ENCODE measurements around the gene BROX.
"Not testable (repeated sequence)": the region's sequence is repeated elsewhere in the genome, so short reads cannot be mapped to it uniquely, and the experiment has no call there.

Gene BROX, protein sequence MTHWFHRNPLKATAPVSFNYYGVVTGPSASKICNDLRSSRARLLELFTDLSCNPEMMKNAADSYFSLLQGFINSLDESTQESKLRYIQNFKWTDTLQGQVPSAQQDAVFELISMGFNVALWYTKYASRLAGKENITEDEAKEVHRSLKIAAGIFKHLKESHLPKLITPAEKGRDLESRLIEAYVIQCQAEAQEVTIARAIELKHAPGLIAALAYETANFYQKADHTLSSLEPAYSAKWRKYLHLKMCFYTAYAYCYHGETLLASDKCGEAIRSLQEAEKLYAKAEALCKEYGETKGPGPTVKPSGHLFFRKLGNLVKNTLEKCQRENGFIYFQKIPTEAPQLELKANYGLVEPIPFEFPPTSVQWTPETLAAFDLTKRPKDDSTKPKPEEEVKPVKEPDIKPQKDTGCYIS

DNA sequence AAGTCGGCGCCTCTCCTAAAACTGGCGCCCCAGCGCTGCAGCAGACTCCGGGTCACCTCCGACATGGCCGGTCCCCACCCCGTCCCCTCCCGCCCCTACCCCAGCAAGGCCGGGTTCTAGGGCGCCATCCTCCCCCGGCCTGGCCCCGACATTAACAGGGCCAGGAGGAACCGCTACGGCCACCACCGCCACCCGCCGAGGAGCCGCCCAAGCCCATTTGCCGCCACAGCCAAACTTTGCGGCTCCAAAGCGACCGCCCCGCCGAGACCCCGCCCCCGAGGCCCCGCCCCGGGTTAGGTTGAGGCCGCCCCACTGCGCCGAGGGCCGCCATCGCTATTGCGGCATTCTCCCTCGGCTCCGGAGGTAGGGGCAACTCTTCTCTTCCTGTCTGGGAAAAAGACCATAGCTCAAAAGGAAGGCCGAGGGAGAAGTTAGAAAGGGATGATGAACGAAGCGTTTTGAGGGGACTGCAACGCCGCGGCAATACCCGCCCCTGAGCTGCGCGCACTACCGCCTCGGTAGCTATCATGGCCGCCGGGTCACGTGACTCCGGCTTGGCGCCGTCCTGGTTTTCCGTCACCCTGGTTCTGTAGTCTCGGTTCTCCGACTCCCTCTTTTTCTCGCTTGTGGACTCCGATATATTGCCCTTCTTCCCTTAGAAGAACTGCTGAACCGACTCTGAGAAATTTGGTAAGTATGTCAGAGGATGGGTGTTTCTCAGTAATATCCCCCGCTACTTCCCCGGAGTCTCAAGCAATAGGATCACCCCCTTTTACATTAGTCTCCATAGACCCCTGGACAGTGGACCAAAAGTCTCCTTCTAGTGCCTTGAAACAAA lies at the start of gene BROX, which contains the start of gene AIDA:
BROX (plus strand) TSS at position 312 of the 838 bp plus-strand sequence. CDS start 3,136 bp downstream, outside the sequence.
AIDA (minus strand) TSS at position 239 of the 838 bp plus-strand sequence; CDS start at position 65, 174 bp downstream.
- TF ChIP-seq, protein P1, sequence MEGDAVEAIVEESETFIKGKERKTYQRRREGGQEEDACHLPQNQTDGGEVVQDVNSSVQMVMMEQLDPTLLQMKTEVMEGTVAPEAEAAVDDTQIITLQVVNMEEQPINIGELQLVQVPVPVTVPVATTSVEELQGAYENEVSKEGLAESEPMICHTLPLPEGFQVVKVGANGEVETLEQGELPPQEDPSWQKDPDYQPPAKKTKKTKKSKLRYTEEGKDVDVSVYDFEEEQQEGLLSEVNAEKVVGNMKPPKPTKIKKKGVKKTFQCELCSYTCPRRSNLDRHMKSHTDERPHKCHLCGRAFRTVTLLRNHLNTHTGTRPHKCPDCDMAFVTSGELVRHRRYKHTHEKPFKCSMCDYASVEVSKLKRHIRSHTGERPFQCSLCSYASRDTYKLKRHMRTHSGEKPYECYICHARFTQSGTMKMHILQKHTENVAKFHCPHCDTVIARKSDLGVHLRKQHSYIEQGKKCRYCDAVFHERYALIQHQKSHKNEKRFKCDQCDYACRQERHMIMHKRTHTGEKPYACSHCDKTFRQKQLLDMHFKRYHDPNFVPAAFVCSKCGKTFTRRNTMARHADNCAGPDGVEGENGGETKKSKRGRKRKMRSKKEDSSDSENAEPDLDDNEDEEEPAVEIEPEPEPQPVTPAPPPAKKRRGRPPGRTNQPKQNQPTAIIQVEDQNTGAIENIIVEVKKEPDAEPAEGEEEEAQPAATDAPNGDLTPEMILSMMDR (IDR thresholded peaks at IDR 0.05; ENCODE audit: extremely low read depth, insufficient read depth, missing control alignments), result no peak
- in situ Hi-C loops (cut with MboI; ENCODE audit: low pct_unique_long_range_greater_than_20kb, low sequenced_read_pairs, unreplicated experiment), result no loop called here
- peak; percentile 93 for DNase-seq (ENCODE audit: low spot score)

DNA sequence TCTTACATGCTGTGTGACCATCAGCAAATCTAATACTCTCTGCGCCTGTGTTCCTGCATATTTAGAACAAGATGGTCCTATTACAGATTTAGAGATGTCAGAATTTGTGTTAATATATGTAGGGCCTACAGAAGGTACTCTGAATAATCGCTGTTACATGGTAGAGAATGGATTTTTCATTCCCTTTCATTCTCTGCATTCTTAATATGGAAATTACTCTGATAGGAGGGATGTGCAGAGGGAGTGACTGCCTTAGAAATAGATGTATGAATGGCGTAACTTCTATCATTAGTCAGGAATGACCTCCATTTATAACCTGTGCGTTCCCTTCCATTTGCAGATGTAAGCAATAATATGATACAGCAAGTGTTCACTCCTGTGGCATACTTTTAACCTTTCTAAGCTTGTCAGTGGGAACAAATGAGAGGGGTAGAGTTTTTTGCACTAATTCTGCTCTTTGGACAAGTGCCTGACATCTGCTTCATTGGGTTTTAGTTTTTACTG lies 48.9 kb upstream of the BROX start:
- TF ChIP-seq, protein P1 (IDR thresholded peaks at IDR 0.05; ENCODE audit: extremely low read depth, insufficient read depth, missing control alignments), result no peak
- in situ Hi-C loops (cut with MboI; ENCODE audit: low pct_unique_long_range_greater_than_20kb, low sequenced_read_pairs, unreplicated experiment), result no loop called here
- no peak for DNase-seq (ENCODE audit: low spot score)

DNA sequence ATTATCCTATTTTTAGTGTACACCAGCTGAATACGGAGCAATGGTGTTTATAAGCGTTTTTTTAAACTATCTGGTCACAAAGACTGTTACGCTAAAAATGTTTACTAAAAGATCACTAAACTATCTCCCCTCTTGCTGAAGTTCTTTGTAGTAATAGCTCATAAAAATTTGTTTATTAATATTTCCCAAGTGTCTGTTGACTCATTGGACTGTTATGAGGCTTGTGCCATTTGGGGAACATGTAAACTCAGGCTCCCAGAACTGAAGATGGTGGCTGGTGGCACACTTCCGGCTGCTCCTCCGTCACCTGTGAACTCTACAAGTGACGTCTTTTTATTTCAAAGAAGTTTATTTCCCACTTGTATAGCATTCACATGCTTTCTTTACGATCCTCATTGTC lies 46.4 kb upstream of the BROX start:
- TF ChIP-seq, protein P1 (IDR thresholded peaks at IDR 0.05; ENCODE audit: extremely low read depth, insufficient read depth, missing control alignments), result no peak
- in situ Hi-C loops (cut with MboI; ENCODE audit: low pct_unique_long_range_greater_than_20kb, low sequenced_read_pairs, unreplicated experiment), result no loop called here
- no peak for DNase-seq (ENCODE audit: low spot score)

DNA sequence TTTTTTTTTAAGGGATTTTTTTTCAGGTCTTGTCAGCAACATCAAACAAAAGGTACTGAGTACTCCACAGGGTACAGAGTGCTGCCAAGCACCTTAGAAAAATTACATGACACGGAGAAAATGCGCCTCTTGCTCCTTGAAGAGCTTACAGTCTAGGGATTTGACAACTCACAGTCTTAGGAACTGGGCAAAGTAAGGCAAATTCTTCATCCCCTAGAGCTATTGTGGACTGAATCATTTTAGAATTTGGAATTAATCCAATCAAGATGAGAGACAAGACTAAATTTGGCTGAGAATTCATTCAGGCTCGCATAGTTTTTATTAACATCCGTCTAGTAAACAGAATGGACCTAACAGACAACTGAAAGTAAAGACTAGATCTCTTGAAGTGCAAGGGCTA lies 44.2 kb upstream of the BROX start:
- DNase-seq (ENCODE audit: low spot score); in situ Hi-C loops (cut with MboI; ENCODE audit: low pct_unique_long_range_greater_than_20kb, low sequenced_read_pairs, unreplicated experiment): not testable (repeated sequence)

DNA sequence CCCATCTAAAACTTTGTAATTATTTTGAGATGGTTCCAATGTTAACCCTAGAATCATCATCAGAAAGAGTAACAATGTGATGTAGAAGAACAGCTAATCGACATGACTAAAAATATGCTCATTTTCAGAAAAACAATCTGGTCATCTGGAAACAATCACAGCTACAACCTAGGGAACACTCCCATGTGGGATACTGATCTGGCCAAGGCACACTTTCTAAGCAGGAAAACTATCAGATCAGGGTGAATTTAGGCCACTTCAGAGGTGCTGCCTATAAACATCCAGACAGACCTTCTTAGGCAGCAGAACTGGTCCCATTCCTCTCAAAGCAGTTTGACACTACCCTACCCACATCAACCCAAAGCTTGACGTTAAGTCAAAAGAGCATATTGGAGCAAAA lies 43.3 kb upstream of the BROX start:
- in situ Hi-C loops (cut with MboI; ENCODE audit: low pct_unique_long_range_greater_than_20kb, low sequenced_read_pairs, unreplicated experiment); DNase-seq (ENCODE audit: low spot score): not testable (repeated sequence)

DNA sequence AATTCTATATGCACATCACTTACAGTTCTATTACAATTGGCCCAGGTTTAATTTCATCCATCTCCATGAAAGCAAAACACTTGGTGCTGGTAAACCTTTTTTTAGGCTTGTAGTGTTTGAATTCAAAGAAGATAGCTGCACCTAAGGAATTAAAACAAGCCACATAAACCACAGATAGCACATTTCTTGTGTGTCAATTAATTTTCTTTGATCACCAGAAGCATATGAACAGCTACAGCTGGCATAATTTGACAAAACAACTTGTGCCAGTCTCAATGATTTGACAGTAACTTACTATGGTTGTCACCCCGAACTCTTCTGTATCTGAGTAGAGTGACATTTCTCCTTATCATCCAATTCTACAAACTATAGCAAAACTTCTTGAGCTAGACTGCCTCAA lies 42.3 kb upstream of the BROX start:
- TF ChIP-seq, protein P1 (IDR thresholded peaks at IDR 0.05; ENCODE audit: extremely low read depth, insufficient read depth, missing control alignments), result no peak
- DNase-seq (ENCODE audit: low spot score), result no peak
- in situ Hi-C loops (cut with MboI; ENCODE audit: low pct_unique_long_range_greater_than_20kb, low sequenced_read_pairs, unreplicated experiment), result no loop called here

DNA sequence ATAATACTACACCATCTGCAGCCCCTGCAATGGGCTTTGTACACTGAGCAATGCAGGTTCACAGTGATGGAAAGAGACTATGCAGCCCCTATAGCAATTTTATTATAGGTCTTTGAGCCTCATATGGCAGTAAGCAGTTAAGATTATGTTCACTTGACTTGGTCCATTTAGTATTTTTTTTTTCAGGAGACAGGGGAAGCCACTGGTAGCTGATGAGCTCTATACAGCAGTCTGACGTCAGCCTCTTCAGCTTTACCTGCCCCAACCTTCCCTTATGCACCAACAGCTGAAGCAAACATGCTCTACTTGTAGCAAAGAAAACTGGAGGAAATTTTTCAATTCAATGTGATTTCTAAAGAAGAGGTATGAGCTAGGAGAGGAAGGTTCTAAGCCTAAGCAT lies 32.3 kb upstream of the BROX start:
- TF ChIP-seq, protein P1 (IDR thresholded peaks at IDR 0.05; ENCODE audit: extremely low read depth, insufficient read depth, missing control alignments), result no peak
- in situ Hi-C loops (cut with MboI; ENCODE audit: low pct_unique_long_range_greater_than_20kb, low sequenced_read_pairs, unreplicated experiment), result no loop called here

More for the DNA sequence above, 32.3 kb upstream of the BROX start:
- DNase-seq (ENCODE audit: low spot score), result no peak

Data from GM13977 (cell line).